Renal cortical epithelial cell (primary cell): ENCODE data around the gene TNRC6A. TPM values are rescaled to one million over a fixed set of nuclear protein-coding genes. Genes with fewer than 3 reads are reported as not detected.
"Not testable (repeated sequence)": the region's sequence is repeated elsewhere in the genome, so short reads cannot be mapped to it uniquely, and the experiment has no call there.

Experiments used
- DNase-seq: peaks from one replicate; pipeline ENCODE4 v3.0.0-alpha.2; 2011; ENCODE audit warnings: low read depth
- total RNA-seq: library from RNA; depleted of rRNA; stranded (reverse); fragments of >200 nt; gene quantifications from 2 replicates; pipeline ENCODE4 v1.2.3, GENCODE V29; 2014

TNRC6A gene
- 12.5 and 34.1 TPM in 2 replicates for total RNA-seq

- DNase-seq: peak; percentile 60
Observed at GRCh38 chr16:24729243-24729950, at the start of gene TNRC6A. Gene TNRC6A, plus strand, starts transcription at chr16:24729651. Its CDS starts 191 bp downstream, at chr16:24729842.

DNA sequence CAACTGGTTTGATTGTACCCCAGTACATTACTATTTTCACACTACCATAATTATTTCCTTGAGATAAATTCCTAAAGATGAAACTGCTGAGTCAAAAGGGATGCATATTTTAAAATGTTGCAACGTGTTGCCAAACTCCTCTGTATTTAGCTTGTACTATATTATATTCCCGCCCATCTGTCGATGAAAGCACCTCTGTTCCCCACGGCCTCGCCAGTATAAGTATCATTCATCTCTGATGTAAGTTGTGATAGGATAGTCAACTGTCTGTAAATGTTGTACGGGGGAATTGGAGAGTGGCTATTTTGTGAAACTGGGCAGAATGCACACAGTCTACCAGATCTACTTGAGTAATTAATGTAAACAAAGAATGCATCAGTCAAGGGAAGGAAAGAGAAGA lies 47.7 kb upstream of the TNRC6A start:
- DNase-seq: no peak

DNA sequence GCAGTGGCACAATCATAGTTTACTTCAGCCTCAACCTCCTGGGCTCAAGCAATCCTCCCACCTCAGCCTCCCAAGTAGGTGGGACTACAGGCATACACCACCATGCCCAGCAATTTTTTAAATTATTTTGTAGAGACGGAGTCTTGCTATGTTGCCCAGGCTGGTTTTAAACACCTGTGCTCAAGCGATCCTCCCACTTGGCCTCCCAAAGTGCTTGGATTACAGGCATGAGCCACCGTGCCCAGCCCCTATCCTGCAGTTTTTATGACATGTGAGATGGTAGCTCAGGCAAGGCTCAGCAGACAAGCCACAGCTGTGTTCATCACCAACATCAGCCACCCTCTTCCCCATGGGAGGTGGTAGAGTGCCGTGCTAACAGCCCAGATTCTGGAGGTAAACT lies 46.2 kb upstream of the TNRC6A start:
- DNase-seq: no peak

DNA sequence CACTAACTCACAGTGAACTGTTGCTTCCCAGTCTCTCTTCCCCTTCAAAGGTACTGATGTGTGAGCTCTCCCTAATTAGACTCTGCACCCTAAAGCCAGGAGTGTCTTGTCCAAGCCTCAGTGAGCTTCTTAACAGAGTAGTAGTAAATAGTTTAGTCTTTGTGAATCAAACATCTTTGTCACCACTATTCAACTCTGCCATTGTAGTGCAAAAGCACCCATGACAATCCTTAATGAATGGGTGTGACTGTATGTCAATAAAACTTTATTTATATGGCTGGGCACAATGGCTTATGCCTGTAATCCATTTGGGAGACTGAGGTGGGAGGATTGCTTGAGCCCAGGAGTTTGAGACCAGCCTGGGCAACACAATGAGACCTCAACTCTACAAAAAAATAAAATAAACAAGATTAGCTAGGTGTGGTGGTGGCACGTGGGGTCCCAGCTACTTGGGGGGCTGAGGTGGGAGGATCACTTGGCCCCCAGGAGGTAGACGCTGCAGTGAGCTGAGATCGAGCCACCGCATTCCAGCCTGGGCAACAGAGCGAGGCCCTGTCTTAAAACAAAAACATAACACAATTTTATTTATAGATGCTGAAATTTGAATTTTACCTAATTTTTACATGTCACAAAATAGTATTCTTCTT lies 45.5 kb upstream of the TNRC6A start:
- DNase-seq: no peak

GRCh38 chr16:24685539-24686432 lies 43.7 kb upstream of the TNRC6A start:
- peak; percentile 80 for DNase-seq

- no peak for DNase-seq
Observed at GRCh38 chr16:24686678-24687077, 42.8 kb upstream of the TNRC6A start.

DNA sequence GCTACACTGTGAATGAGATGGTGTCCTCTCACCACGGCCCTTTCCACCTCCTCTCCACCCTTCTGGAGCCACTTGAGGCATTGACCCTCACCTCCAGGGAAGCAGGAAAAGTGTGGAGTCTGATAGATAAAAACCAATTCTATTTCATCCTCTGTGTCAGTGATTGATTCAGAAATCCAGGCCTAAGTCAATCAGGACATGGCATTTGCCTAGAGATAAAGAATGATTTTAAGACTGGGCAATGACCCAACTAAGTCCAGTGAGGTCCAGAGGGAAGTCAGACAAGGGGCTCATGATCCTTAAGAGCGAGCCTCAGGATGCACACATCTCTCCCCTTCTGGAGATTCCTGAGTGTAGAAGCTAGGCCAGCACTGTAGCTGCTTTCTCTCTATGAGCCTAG lies 41.1 kb upstream of the TNRC6A start:
- DNase-seq: no peak

DNA sequence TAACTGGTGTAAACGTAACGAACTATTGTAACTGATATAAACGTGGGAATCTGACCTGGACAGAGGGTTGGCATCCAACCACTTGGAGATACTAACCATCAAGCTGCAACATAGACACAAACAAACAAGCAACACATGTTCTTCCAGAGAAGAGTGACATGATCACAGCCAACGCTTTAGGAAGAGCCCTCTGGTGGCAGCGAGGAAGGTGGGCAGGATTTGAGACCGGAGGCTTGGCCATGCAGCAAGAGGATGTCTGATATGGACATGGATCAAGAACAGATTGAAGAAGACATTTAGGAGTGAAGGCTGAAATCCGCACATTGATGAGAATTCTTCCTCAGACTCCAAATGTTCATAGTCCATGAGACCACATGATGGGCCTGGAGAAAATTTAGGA lies 40.3 kb upstream of the TNRC6A start:
- DNase-seq: peak; percentile 54

DNA sequence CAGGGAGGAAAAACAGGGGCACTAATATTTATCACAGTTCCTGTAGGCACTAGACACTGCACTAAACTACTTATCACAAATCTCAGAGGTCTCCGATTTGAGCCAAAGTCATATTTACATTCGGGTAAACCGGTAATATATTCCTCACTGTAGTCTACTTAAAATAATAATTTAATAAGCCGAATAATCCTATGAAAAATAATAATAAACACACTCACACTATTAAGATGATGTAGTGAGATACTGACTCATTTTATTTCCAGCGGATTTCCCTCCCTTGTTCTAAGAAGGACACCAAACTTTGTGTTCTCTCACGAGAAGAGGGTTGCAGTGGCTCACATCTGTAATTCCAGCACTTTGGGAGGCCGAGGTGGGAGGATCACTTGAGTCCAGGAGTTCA lies 36.6 kb upstream of the TNRC6A start:
- no peak for DNase-seq

DNA sequence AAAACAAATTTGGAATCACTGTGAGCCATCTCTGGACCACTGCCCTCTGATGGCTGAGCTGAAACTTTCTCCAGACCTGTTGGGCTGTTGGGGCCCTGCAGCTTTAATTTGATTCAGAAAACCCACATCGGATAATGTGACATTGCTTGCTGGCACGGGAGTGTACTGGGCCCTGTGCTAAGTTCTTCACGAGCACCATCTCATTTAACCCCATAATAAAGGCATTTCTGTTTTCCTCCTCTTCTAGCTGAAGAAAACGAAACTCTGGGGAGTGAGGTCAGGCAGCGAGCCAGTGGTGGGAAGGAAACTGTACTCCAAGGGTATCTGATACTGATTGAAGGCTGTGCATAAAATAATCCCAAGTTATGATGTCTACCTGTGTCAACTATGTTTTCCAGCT lies 34.5 kb upstream of the TNRC6A start:
- DNase-seq: no peak

DNA sequence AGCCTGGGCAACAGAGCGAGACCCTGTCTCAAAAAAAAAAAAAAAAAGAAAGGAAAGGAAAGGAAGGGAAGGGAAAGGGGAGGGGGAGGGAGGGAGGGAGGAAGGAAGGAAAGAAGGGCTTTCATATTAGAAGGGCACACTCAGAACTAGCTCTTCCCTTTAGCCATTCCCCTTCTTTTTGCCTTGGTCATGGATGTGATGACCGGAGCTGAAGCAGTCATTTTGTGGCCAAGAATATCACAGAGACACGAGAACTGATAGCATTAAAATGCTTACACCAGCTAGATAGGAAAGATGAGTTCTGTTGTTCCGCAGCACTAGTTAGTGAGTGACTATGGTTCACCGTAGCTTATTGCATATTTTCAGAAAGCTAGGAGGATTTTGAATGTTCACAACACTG lies 32.8 kb upstream of the TNRC6A start:
- DNase-seq: no peak

- DNase-seq: no peak
Observed at GRCh38 chr16:24698308-24698707, 31.1 kb upstream of the TNRC6A start.

GRCh38 chr16:24699151-24699723 lies 30.2 kb upstream of the TNRC6A start:
- no peak for DNase-seq

DNA sequence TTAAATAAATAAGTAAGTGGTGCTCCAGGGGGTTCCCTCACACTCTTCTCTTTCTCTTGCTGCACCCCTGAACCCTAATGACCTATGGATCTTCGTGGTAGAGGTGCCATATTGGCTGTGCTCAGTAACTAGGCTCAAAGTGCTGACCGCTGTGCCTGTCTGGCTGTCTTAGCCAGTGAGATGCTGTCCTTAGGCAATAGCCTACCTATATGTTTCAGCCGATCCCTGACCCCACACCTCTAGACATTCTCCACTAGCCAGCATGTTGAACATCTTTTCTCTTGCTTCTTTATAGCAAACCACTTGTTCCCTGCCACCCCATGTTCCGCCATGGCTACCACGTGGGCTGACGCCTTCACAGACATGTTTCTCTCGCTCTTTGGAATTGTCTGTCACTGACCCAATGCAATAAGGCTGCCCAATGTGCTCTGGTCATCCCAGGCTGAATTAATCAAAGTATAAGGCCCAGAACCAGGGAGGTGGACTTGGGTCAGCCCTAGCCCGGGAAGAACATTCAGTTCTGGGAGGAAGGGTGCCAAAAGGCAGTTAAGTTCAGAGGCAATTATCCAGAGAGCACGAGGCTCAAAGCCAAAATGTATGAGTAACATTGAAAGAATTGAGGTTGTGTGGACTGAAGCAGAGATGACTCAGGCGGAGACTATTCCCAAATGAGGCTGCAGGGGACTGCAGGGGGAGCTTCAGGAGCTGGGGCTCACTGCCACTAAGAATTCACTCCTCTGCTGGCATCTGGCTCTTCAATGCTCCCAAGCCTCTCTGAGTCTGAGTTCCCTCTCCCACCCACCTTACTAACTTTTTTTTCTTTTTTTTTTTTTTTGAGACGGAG lies 28.7 kb upstream of the TNRC6A start:
- DNase-seq: peak; percentile 99

- DNase-seq: peak; percentile 56
Observed at GRCh38 chr16:24701521-24701951, 27.9 kb upstream of the TNRC6A start.

DNA sequence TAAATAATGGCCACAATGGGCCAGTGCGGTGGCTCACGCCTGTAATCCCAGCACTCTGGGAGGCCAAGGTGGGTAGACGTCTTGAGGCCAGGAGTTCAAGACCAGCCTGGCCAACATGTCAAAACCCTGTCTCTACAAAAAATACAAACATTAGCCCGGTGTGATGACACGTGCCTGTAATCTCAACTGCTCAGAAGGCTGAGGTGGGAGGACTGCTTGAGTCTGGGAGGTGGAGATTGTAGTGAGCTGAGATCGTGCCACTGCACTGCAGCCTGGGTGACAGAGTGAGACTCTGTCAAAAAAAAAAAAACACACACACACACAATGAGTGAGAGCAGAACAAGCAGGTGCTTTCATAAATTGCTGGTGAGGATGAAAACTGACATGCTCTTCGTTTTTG lies 21.7 kb upstream of the TNRC6A start:
- DNase-seq: not testable (repeated sequence)

- DNase-seq: no peak
Observed at GRCh38 chr16:24713379-24713778, 16.1 kb upstream of the TNRC6A start.

- DNase-seq: no peak
Observed at GRCh38 chr16:24717411-24717810, 12.0 kb upstream of the TNRC6A start.

DNA sequence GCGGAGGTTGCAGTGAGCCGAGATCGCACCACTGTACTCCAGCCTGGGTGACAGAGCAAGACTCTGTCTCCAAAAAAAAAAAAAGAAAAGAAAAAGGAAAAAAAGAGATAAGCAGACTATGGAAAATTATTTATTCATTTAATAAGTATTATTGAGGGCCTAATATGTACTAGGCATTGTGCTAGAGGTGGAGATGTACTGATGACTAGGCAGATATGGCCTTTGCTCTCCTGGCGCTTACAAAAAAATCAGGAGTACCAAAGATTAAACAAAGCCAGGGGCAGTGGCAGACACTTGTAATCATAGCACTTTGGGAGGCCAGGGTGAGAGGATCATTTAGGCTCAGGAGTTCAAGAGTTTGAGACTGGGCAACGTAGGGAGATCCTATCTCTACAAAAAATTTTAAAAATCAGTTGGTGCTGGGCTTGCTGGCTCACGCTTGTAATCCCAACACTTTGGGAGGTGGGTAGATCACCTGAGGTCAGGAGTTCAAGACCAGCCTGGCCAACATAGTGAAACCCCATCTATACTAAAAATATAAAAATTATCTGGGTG lies 10.4 kb upstream of the TNRC6A start:
- DNase-seq: no peak

DNA sequence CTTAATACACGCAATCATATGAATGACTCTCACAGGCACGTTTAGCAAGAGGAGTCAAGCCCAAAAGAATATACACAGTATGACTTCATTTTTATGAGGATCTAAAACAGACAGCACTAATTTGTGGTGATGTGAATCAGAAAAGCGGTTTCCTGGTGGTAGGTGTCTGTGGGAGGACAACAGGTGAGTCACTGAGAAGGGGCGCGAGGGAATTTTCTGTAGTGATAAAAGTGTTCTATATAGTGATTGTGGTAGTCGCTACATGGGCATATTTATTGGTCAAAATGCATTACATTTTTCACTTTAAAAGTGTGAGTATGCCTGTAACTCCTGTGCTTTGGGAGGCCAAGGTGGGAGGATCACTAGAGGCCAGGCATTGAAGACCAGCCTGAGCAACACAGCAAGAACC lies 7.6 kb upstream of the TNRC6A start:
- DNase-seq: no peak

GRCh38 chr16:24723663-24724062 lies 5.8 kb upstream of the TNRC6A start:
- DNase-seq: no peak
